ENCODE data around the gene CKS1B. TPM values are rescaled to one million over a fixed set of nuclear protein-coding genes. Genes with fewer than 3 reads are reported as not detected.

Gene CKS1B
- total and polyA plus RNA-seq, 4 donors: 25.9 to 64.8 (median 39.3) TPM

GRCh38 chr1:154999571-155000410 lies 25.3 kb downstream of the CKS1B start:
- H3K9me3 ChIP-seq (ENCODE audit: control insufficient read depth, insufficient read depth, low read length): no peaks in the 10 kb centered on the region
- H3K27me3 ChIP-seq (ENCODE audit: control insufficient read depth, insufficient read depth, low read length): peaks cover 4% of the 10 kb centered on the region
- H3K36me3 ChIP-seq (ENCODE audit: control insufficient read depth, insufficient read depth, low read length): no peaks in the 10 kb centered on the region
- H3K4me3 ChIP-seq (ENCODE audit: low read depth, low read length): peak overlapping the region; percentile 57
- WGBS (ENCODE audit: insufficient coverage): under 1% methylated on average over 41 of the region's 50 CpGs
- DNase-seq (ENCODE audit: low read depth in 4 of 6, low spot score in 6 of 6): peak in 3 of 6 donors; percentile 9 to 45 (median 43)
- peak overlapping the region; percentile 87 for H3K27ac ChIP-seq (ENCODE audit: low read depth, low read length)
- H3K4me1 ChIP-seq (ENCODE audit: control insufficient read depth, insufficient read depth, low read length): peaks cover 51% of the 10 kb centered on the region

GRCh38 chr1:155000411-155000725 lies 25.9 kb downstream of the CKS1B start:
- Histone ChIP-seq H3K27ac (ENCODE audit: low read depth, low read length) (peak overlapping the region; percentile 87), H3K36me3 (ENCODE audit: control insufficient read depth, insufficient read depth, low read length) (no peaks in the 10 kb centered on the region), H3K4me3 (ENCODE audit: low read depth, low read length) (peak overlapping the region; percentile 57), H3K4me1 (ENCODE audit: control insufficient read depth, insufficient read depth, low read length) (peaks cover 57% of the 10 kb centered on the region), H3K27me3 (ENCODE audit: control insufficient read depth, insufficient read depth, low read length) (peaks cover 4% of the 10 kb centered on the region), H3K9me3 (ENCODE audit: control insufficient read depth, insufficient read depth, low read length) (no peaks in the 10 kb centered on the region)
- DNase-seq (ENCODE audit: low read depth in 4 of 6, low spot score in 6 of 6): peak in 1 of 6 donors; percentile 48
- 0% methylated on average over 7 of the region's 13 CpGs for WGBS (ENCODE audit: insufficient coverage)

GRCh38 chr1:155000726-155001424 lies 26.4 kb downstream of the CKS1B start:
- 0% methylated on average over 36 of the region's 43 CpGs for WGBS (ENCODE audit: insufficient coverage)
- Histone ChIP-seq H3K9me3 (ENCODE audit: control insufficient read depth, insufficient read depth, low read length) (no peaks in the 10 kb centered on the region), H3K4me3 (ENCODE audit: low read depth, low read length) (peak overlapping the region; percentile 57), H3K27ac (ENCODE audit: low read depth, low read length) (peak overlapping the region; percentile 87), H3K36me3 (ENCODE audit: control insufficient read depth, insufficient read depth, low read length) (no peaks in the 10 kb centered on the region), H3K27me3 (ENCODE audit: control insufficient read depth, insufficient read depth, low read length) (peaks cover 4% of the 10 kb centered on the region), H3K4me1 (ENCODE audit: control insufficient read depth, insufficient read depth, low read length) (peaks cover 62% of the 10 kb centered on the region)
- peak; percentile 87 to 98 (median 92) for DNase-seq (ENCODE audit: low read depth in 4 of 6, low spot score in 6 of 6)

GRCh38 chr1:155001425-155001674 lies 26.9 kb downstream of the CKS1B start:
- H3K4me3 ChIP-seq (ENCODE audit: low read depth, low read length): peak overlapping the region; percentile 57
- H3K9me3 ChIP-seq (ENCODE audit: control insufficient read depth, insufficient read depth, low read length): no peaks in the 10 kb centered on the region
- H3K27me3 ChIP-seq (ENCODE audit: control insufficient read depth, insufficient read depth, low read length): peaks cover 4% of the 10 kb centered on the region
- 0% methylated on average over 10 of the region's 11 CpGs for WGBS (ENCODE audit: insufficient coverage)
- no peak for DNase-seq (ENCODE audit: low read depth in 4 of 6, low spot score in 6 of 6)
- peak overlapping the region; percentile 87 for H3K27ac ChIP-seq (ENCODE audit: low read depth, low read length)
- peaks cover 67% of the 10 kb centered on the region for H3K4me1 ChIP-seq (ENCODE audit: control insufficient read depth, insufficient read depth, low read length)
- no peaks in the 10 kb centered on the region for H3K36me3 ChIP-seq (ENCODE audit: control insufficient read depth, insufficient read depth, low read length)

- peaks cover 4% of the 10 kb centered on the region for H3K27me3 ChIP-seq (ENCODE audit: control insufficient read depth, insufficient read depth, low read length)
- H3K4me1 ChIP-seq (ENCODE audit: control insufficient read depth, insufficient read depth, low read length): peaks cover 72% of the 10 kb centered on the region
- peak overlapping the region; percentile 57 for H3K4me3 ChIP-seq (ENCODE audit: low read depth, low read length)
- H3K36me3 ChIP-seq (ENCODE audit: control insufficient read depth, insufficient read depth, low read length): no peaks in the 10 kb centered on the region
- H3K9me3 ChIP-seq (ENCODE audit: control insufficient read depth, insufficient read depth, low read length): no peaks in the 10 kb centered on the region
- WGBS (ENCODE audit: insufficient coverage): 0% methylated on average over 32 of the region's 38 CpGs
- peak overlapping the region; percentile 87 for H3K27ac ChIP-seq (ENCODE audit: low read depth, low read length)
- peak; percentile 92 to 99 (median 98) for DNase-seq (ENCODE audit: low read depth in 4 of 6, low spot score in 6 of 6)
These were observed 27.4 kb downstream of the CKS1B start for GRCh38 chr1:155001675-155002463.

- peaks cover 79% of the 10 kb centered on the region for H3K4me1 ChIP-seq (ENCODE audit: control insufficient read depth, insufficient read depth, low read length)
- H3K27ac ChIP-seq (ENCODE audit: low read depth, low read length): peak within 1 kb of the TSS; percentile 87
These were observed 28.2 kb downstream of the CKS1B start, which contains the start of gene ZBTB7B for GRCh38 chr1:155002464-155003226. TSS of gene ZBTB7B (plus strand) at chr1:155002802. CDS start at chr1:155014661, 11,859 bp downstream.

GRCh38 chr1:155003227-155003765 lies 28.8 kb downstream of the CKS1B start:
- DNase-seq (ENCODE audit: low read depth in 4 of 6, low spot score in 6 of 6): peak in 2 of 6 donors; percentile 56 to 62
- peaks cover 4% of the 10 kb centered on the region for H3K27me3 ChIP-seq (ENCODE audit: control insufficient read depth, insufficient read depth, low read length)
- WGBS (ENCODE audit: insufficient coverage): under 1% methylated on average over 19 of the region's 37 CpGs
- peaks cover 8% of the 10 kb centered on the region for H3K36me3 ChIP-seq (ENCODE audit: control insufficient read depth, insufficient read depth, low read length)
- peak overlapping the region; percentile 85 for H3K27ac ChIP-seq (ENCODE audit: low read depth, low read length)
- peaks cover 86% of the 10 kb centered on the region for H3K4me1 ChIP-seq (ENCODE audit: control insufficient read depth, insufficient read depth, low read length)
- H3K9me3 ChIP-seq (ENCODE audit: control insufficient read depth, insufficient read depth, low read length): no peaks in the 10 kb centered on the region
- H3K4me3 ChIP-seq (ENCODE audit: low read depth, low read length): peak overlapping the region; percentile 68

More at GRCh38 chr1:155002464-155003226, 28.2 kb downstream of the CKS1B start, which contains the start of gene ZBTB7B:
- peak in 1 of 6 donors; percentile 43 for DNase-seq (ENCODE audit: low read depth in 4 of 6, low spot score in 6 of 6)
- Histone ChIP-seq H3K9me3 (ENCODE audit: control insufficient read depth, insufficient read depth, low read length) (no peaks in the 10 kb centered on the region), H3K4me3 (ENCODE audit: low read depth, low read length) (peak within 1 kb of the TSS; percentile 68), H3K27me3 (ENCODE audit: control insufficient read depth, insufficient read depth, low read length) (peaks cover 4% of the 10 kb centered on the region), H3K36me3 (ENCODE audit: control insufficient read depth, insufficient read depth, low read length) (peaks cover 2% of the 10 kb centered on the region)
- WGBS (ENCODE audit: insufficient coverage): 2% methylated on average over 25 of the region's 35 CpGs

- peak overlapping the region; percentile 85 for H3K27ac ChIP-seq (ENCODE audit: low read depth, low read length)
- H3K36me3 ChIP-seq (ENCODE audit: control insufficient read depth, insufficient read depth, low read length): peaks cover 9% of the 10 kb centered on the region
- peak overlapping the region; percentile 68 for H3K4me3 ChIP-seq (ENCODE audit: low read depth, low read length)
- WGBS (ENCODE audit: insufficient coverage): 0% methylated on average over 11 of the region's 34 CpGs
- no peaks in the 10 kb centered on the region for H3K9me3 ChIP-seq (ENCODE audit: control insufficient read depth, insufficient read depth, low read length)
- peaks cover 88% of the 10 kb centered on the region for H3K4me1 ChIP-seq (ENCODE audit: control insufficient read depth, insufficient read depth, low read length)
- peak in 2 of 6 donors; percentile 50 to 57 for DNase-seq (ENCODE audit: low read depth in 4 of 6, low spot score in 6 of 6)
- peaks cover 4% of the 10 kb centered on the region for H3K27me3 ChIP-seq (ENCODE audit: control insufficient read depth, insufficient read depth, low read length)
These were observed 29.4 kb downstream of the CKS1B start for GRCh38 chr1:155003766-155004351.

All from spinal cord (tissue), 10 donors.